Stimulated activated CD4-positive, alpha-beta T cell treated with anti-CD3 and anti-CD28 coated beads, Interleukin-4, amount 100 ng/mL, for 1 hour (primary cell): Measurements from ENCODE around the gene GAGE12G.
"Not testable (repeated sequence)": the region's sequence is repeated elsewhere in the genome, so short reads cannot be mapped to it uniquely, and the experiment has no call there.

Experiments used
- DNase-seq: peaks from one replicate; pipeline ENCODE4 v3.0.0-alpha.2; 2020

Gene GAGE12G

GRCh38 chrX:49570100-49570499 lies at the start of gene GAGE12G:
Gene GAGE12G (plus strand): TSS chrX:49570400. CDS start chrX:49571555, 1,155 bp downstream.
- not testable (repeated sequence) for DNase-seq

- not testable (repeated sequence) for DNase-seq
These were observed 38.3 kb upstream of the GAGE12G start, which contains the start of gene GAGE12C for GRCh38 chrX:49531877-49532276. Gene GAGE12C (plus strand): TSS chrX:49532177. CDS start chrX:49533332, 1,155 bp downstream.

GRCh38 chrX:49541433-49541832 lies 28.8 kb upstream of the GAGE12G start, which contains the start of gene GAGE12D:
Gene GAGE12D (plus strand): TSS chrX:49541733. CDS start chrX:49542888, 1,155 bp downstream.
- DNase-seq: not testable (repeated sequence)

GRCh38 chrX:49550989-49551388 lies 19.2 kb upstream of the GAGE12G start, which contains the start of gene GAGE12E:
Gene GAGE12E (plus strand): TSS chrX:49551289. CDS start chrX:49552444, 1,155 bp downstream.
- DNase-seq: not testable (repeated sequence)

- not testable (repeated sequence) for DNase-seq
These were observed 9.7 kb upstream of the GAGE12G start, which contains the start of gene GAGE12F for GRCh38 chrX:49560542-49560941. Gene GAGE12F (plus strand): TSS chrX:49560842. CDS start chrX:49561997, 1,155 bp downstream.

- DNase-seq: not testable (repeated sequence)
These were observed 1.5 kb upstream of the GAGE12G start for GRCh38 chrX:49568728-49569127.

- not testable (repeated sequence) for DNase-seq
These were observed 1.0 kb upstream of the GAGE12G start for GRCh38 chrX:49569152-49569551.

- not testable (repeated sequence) for DNase-seq
These were observed 9.4 kb downstream of the GAGE12G start, which contains the start of gene GAGE12H for GRCh38 chrX:49579649-49580048. Gene GAGE12H (plus strand): TSS chrX:49579949. CDS start chrX:49581104, 1,155 bp downstream.

- DNase-seq: not testable (repeated sequence)
These were observed 19.0 kb downstream of the GAGE12G start, which contains the start of gene GAGE2A for GRCh38 chrX:49589196-49589595. Gene GAGE2A (plus strand): TSS chrX:49589496. CDS start chrX:49590651, 1,155 bp downstream.

- peak; percentile 2 for DNase-seq
These were observed 19.7 kb downstream of the GAGE12G start for GRCh38 chrX:49589769-49590478.

- DNase-seq: not testable (repeated sequence)
These were observed 20.3 kb downstream of the GAGE12G start for GRCh38 chrX:49590488-49590887.

GRCh38 chrX:49598720-49599119 lies 28.5 kb downstream of the GAGE12G start, which contains the start of gene GAGE1:
Gene GAGE1 (plus strand): TSS chrX:49599020. CDS start chrX:49600175, 1,155 bp downstream.
- not testable (repeated sequence) for DNase-seq

GRCh38 chrX:49610718-49611310 lies 40.6 kb downstream of the GAGE12G start:
- DNase-seq: no peak

- DNase-seq: no peak
These were observed 48.4 kb downstream of the GAGE12G start for GRCh38 chrX:49618574-49618973.
